Measurements from ENCODE around the gene MARVELD2.
"Not testable (repeated sequence)": the region's sequence is repeated elsewhere in the genome, so short reads cannot be mapped to it uniquely, and the experiment has no call there.

The MARVELD2 gene

DNA sequence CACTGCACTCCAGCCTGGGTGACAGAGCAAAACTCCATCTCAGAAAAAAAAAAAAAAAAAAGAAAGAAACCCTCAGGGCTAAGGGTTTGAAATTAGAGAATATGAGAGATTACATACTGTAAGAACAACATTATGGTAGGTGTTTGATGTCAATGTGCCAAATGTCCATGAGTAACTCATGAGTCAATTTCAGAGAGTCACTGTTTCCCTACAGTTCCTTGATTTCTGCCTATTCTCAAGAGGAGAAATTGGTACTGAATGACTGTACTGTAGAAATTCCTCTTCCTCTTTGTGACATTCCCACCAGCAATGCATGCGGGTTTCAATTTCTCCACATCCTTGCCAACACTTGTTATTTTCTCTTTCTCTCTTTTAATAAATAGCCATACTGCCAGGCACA, 35.2 kb downstream of the MARVELD2 start:
- DNase-seq (ENCODE audit: low read depth in 2 of 2): no peak

DNA sequence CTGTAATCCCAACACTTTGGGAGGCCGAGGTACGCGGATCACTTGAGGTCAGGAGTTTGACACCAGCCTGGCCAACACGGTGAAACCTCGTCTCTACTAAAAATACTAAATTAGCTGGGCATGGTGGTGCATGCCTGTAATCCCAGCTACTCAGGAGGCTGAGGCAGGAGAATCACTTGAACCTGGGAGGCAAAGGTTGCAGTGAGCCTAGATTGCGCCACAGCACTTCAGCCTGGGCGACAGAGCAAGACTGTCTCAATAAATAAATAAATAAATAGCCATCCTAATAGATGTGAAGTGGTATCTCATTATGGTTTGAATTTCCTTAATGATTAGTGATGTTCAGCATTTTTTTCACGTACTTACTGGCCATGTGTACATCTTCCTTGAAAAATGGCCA, 35.6 kb downstream of the MARVELD2 start:
- not testable (repeated sequence) for DNase-seq (ENCODE audit: low read depth in 2 of 2)

DNA sequence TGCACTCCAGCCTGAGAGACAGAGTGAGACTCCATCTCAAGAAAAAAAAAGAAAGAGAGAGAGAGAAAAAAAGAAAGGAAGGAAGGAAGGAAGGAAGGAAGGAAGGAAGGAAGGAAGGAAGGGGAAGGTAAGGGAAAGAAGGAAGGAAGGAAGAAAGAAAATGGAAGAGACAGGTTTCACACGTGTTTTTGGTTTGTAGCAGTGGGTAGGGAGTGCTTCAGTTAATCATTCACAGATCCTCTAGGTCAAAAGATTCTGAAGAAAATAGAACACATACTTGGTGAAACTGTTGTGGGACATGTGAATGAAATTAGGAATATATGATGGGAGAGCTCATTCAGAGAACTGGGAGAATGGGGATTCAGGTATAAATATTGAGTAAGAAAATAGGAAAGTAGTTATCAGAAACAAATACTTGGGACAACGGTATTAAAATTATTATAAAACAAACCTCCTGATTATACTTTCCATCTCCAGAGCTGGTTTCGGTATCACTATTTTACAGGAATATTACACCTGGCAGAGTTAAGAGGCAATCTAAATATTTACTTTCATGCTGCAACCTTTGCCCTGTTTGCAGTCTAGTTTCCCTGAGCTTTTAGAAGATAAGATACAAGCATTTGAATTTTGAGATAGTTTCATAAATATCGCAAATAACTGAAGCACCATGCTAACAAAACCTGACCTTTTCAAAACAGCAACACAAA, 37.2 kb downstream of the MARVELD2 start:
- DNase-seq (ENCODE audit: low read depth in 2 of 2): no peak

DNA sequence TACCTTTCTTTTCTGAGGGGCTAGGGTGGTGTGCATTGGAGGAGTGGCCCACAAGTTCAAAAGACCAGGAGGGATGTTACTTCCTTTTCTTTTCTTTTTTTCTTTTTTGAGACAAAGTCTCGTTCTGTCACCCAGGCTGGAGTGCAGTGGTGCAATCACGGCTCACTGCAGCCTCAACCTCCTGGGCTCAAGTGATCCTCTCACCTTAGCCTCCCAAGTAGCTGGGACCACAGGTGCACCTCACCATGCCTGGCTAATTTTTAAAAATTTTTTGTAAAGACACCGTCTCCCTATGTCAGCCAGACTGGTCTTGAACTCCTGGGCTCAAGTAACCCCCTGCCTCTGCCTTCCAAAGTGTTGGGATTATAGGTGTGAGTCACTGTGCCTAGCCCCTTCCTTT, 38.6 kb downstream of the MARVELD2 start:
- not testable (repeated sequence) for DNase-seq (ENCODE audit: low read depth in 2 of 2)

DNA sequence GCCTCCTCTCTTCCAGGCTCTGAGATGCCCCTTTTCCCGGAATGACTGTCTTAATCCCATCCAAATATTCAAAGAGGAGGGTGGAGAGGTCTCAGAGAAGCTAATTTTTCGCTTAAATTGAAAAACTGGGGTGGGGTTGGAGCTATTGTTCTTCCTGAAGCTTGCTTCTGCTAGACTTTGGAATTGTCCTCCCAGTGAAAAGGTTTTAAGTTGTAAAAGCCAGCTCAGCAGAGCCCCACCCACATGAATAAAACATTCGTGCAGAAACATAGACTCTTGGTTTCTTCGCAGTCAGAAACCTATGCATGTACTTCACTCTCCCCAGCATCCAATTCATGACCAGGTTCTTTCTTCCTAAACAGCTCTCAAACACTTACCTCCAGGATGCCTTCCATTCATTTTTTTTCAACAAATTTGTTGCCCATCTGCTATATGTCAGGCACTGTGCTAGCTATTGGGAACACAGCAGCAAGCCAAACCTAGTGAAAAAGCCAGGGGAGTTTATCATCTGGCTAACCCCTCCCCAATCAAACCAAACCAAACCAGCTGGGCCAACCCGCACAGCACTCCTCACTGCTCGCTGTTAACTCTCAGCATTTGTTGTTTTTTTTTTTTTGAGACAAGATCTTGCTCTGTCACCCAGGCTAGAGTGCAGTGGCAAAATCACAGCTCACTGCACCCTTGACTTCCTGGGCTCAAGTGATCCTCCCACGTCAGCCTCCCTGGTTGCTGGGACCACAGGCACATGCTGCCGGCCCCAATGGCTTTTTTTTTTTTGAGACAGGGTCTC, 39.7 kb downstream of the MARVELD2 start:
- DNase-seq (ENCODE audit: low read depth in 2 of 2): no peak

DNA sequence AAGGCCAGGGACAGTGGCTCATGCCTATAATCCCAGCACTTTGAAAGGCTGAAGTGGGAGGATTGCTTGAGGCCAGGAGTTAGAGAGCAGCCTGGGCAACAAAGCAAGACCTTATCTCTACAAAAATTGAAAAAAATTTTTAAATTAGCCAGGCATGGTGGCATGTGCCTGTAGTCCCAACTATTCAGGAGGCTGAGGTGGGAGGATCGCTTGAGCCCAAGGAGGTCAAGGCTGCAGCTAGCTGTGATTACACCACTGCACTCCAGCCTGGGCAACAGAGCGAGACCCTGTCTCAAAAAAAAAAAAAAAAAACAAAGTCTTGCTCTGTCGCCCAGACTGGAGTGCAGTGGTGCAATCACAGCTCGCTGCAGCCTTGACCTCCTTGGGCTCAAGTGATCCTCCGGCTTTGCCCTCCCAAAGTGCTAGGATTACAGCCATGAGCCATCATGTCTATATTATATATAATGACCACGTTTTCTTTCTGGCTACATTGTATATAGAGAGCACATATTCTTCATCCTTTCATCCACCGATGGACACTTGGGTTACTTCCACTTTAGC, 40.6 kb downstream of the MARVELD2 start:
- DNase-seq (ENCODE audit: low read depth in 2 of 2): not testable (repeated sequence)

DNA sequence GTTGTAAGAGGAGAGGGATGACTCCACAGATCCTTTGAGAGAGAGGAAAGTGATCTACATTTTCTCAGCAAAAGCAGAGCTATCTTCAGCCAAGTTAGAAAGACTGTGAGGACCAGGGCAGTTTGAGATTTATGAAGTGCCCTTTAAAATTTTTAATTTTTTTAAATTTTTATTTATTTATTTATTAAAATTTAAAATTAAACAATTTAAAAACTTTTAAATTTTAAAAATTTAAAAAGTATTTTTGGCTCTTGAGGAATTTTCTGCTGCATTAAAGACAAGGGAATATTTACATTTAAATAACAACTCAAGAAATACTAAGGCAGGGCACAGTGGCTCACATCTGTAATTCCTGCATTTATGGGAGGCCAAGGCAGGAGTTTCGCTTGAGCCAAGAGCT, 47.3 kb downstream of the MARVELD2 start:
- no peak for DNase-seq (ENCODE audit: low read depth in 2 of 2)

DNA sequence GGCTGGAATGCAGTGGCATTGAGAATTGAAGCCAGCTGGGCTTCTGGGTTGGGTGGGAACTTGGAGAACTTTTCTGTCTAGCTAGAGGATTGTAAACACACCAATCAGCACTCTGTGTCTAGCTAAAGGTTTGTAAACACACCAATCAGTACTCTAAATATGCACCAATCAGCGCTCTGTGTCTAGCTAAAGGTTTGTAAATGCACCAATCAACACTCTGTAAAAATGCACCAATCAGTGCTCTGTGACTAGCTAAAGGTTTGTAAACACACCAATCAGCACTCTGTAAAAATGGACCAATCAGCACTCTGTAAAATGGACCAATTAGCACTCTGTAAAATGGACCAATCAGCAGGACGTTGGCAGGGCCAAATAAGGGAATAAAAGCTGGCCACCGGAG, 51.5 kb downstream of the MARVELD2 start:
- DNase-seq (ENCODE audit: low read depth in 2 of 2): not testable (repeated sequence)

DNA sequence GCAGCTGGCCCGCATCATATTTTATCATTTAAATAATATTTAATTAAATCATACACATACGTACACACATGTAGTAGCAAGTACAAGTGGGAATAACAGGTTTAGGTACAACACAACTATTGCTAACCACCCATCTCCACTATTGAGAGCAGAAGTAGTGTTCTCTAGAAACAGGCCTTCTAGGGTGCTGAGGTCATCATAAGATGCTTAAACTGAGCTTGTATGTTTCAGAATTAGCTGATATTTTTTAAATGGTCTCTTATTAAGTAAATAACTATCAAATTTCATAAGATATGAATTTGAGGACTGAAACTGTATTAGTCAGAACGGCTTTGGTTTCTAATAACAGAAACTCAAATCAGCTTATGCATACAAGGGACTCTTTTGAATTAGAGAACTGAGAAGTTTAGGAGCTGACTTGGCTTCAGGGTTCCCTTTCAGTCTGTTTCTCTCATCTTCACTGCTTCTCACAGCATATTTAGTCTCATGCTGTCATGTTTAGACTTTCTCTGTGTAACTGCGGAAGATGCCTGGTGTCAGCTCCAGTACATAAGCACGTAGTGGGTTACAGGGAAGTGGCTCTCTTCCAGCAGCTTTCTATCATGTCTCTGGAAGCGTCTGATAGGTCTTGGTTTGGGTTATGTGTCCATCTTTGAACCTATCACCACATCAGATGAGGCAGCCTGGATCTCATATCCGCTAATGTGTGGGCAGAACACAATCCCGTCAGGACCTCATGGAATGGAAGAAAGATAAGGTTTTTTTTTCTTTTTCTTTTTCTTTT, 52.7 kb downstream of the MARVELD2 start:
- no peak for DNase-seq (ENCODE audit: low read depth in 2 of 2)

DNA sequence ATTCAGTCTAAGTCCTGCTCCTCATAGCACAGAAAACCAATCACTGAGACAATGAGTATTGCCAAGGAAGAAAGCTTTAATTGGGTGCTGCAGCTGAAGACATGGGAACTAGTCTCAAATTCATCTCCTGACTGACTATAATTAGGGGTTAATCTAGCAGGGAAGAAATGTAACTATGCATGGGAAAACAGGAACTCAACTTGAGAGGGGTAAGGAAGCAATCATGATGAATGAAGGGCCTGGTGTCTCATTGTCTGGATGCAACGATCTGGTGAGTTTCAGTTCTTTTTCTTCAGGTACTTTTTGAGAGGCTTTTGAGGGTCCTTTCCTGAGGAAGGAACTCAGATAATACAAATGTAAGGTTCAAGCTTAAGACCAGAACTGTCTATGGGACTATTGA, 53.7 kb downstream of the MARVELD2 start:
- no peak for DNase-seq (ENCODE audit: low read depth in 2 of 2)

DNA sequence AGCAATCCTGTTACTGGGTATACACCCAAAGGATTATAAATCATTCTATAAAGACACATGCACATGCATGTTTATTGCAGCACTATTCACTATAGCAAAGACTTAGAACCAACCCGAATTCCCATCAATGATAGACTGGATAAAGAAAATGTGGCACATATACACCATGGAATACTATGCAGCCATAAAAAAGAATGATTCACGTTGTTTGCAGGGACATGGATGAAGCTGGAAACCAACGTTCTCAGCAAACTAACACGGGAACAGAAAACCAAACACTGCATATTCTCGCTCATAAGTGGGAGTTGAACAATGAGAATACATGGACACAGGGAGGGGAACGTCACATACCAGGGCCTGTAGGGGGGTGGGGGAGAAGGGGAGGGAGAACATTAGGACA, 56.6 kb downstream of the MARVELD2 start:
- not testable (repeated sequence) for DNase-seq (ENCODE audit: low read depth in 2 of 2)

DNA sequence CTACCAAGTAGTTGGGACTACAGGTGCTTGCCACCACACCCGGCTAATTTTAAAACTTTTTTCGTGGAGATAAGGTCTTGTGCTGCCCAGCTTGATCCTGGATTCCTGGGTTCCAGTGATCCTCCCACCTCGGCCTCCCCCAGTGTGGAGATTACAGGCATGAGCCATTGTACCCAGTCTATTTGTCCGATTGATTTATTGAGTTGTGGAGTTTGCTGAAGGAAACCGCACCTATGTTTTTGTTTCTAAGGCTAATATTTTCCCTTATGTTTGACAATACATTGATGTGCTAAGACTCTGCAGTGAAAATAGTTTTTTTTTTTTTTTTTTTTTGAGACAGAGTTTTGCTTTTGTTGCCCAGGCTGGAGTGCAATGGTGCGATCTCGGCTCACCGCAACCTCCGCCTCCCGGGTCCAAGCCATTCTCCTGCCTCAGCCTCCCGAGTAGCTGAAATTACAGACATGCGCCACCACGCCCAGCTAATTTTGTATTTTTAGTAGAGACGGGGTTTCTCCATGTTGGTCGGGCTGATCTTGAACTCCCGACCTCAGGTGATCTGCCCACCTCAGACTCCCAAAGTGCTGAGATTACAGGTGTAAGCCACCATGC, 57.7 kb downstream of the MARVELD2 start:
- DNase-seq (ENCODE audit: low read depth in 2 of 2): not testable (repeated sequence)

DNA sequence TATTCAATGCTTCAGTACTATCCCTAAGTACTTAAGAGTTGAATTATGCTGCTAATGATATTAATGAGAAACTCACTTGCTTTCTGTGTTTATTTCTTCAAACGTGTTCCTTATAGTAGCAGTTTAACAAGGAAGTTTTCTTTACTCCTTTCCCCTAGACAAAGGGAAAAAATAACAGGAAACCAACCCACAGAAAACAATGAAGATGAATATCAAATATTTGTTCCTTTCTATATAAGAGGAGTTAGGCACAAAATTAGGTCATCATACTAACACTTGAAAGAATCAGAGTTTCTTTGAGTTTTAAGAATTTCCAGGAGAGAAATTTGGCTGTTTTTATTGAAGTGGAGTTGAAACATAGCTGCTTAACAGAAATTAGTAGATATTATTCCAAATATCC, 62.3 kb downstream of the MARVELD2 start:
- DNase-seq (ENCODE audit: low read depth in 2 of 2): no peak

DNA sequence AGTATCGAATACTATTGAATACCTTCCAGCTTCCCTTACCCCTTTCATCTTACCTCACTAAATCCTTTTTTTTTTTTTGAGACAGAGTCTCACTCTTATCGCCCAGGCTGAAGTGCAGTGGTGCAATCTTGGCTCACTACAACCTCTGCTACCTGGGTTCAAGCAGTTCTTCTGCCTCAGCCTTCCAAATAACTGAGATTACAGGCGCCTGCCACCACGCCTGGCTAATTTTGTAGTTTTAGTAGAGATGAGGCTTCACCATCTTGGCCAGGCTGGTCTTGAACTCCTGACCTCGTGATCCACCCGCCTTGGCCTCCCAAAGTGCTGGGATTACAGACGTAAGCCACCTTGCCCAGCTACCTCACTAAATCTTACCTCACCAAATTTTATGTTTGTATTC, 63.4 kb downstream of the MARVELD2 start:
- DNase-seq (ENCODE audit: low read depth in 2 of 2): not testable (repeated sequence)

DNA sequence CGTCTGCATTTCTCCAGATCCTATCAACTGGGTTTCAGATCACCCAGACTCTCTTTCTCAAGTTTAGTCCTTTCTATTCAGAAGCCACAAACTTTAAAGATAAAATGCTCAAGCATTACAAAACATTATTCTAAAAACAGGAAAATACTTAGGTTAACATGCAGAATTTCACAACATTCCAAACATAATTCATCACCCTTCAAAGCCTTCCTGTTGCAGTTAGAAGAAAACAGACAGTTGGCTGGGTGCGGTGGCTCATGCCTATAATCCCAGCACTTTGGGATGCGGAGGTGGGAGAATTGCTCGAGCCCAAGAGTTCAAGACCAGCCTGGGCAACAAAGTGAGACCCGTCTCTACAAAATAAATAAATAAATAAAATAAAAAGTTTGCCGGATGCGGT, 70.0 kb downstream of the MARVELD2 start:
- DNase-seq (ENCODE audit: low read depth in 2 of 2): no peak

DNA sequence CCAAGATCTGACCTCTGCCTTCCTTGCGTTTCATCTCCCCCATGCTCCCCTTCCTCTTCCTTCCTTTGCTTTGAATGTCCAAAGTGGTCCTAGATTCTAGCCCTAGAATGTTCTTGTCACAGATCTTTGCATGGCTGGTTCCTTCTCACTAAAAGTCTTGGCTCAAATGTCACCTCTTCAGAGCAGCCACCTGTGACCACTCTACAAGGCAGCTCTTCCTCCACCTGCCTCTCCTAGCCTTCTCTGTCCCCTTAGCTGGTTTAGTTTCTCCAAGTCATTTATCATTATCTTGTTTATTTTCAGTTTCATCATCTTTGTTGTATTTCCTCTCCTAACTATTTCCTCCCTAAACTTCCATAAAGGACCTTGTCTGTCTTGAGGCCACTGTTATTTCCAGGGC, 70.6 kb downstream of the MARVELD2 start:
- DNase-seq (ENCODE audit: low read depth in 2 of 2): no peak

DNA sequence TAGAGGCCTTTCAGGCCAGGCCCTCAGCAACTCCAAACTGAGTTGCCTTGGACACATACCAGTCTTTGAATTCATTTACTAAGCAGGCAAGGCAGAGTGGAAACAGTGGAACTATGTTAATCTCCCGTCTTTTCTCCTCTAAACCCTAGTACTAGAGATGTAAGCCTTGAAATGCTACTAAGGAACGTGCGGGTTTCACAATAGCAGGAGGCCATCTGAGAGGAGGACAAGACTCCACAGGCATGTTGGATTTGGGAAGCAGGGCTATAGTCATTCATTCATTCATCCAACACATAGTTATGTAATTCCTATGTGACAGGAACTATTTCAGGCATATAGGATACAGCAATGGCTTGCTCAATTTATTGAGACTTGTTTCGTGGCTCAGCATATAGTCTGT, 74.3 kb downstream of the MARVELD2 start:
- DNase-seq (ENCODE audit: low read depth in 2 of 2): no peak

DNA sequence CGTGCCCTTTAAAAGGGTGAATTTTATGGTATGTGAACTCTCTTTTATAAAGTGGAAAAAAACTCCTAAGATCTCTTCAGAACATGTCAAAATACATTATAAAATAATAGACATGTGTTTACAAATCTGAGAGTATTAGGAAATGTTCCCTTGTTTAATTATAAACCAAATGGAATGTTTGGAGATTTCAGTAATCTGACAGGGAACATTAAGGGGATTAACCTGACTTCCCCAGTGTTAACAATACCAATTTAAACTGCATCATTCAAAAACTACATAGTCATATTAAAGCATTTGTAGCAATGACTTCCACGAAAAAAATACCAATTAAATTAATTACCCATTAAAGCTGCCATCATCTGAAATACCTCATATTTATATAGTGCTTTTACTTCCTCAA, 76.1 kb downstream of the MARVELD2 start:
- no peak for DNase-seq (ENCODE audit: low read depth in 2 of 2)

DNA sequence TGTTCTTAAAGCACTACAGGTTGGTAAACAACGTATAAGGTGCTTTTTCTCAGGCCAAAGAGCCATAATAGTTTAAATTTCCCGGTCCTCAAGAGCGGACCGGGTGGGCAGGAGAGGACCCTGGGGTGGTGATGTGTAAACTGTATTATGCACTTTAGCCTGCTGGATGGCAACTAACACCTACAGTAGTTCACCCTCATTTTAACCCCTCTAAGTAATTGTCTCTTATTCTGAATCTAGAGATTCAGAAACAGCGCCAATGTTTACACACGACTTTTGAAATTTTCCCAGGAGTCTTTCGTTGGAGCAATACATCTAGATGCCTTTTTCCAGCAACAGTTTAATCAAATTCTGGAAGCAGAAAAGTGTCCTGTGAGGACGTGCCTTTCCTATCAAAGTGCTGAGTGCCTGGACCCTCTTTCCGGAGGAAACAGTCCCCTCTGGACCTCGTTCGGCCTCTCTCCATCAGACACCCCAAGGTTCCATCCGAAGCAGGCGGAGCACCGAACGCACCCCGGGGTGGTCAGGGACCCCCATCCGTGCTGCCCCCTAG, 77.0 kb downstream of the MARVELD2 start:
- no peak for DNase-seq (ENCODE audit: low read depth in 2 of 2)

DNA sequence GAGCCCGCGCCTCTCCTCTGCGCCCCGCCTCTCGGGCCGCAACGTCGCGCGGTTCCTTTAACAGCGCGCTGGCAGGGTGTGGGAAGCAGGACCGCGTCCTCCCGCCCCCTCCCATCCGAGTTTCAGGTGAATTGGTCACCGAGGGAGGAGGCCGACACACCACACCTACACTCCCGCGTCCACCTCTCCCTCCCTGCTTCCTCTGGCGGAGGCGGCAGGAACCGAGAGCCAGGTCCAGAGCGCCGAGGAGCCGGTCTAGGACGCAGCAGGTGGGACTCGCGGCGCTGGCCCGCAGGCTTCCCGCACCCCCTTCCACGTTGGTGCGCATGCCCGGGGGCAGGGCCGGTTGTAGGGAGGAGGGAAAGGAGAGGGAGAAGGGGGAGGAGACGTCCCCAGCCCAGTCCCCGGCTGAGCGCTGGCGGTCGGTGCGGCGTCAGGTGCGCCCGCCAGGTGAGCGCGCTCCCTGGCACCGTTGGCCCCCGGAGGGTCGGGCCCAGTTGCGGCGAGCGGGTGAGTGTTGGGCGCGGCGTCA, 77.5 kb downstream of the MARVELD2 start, which contains the start of gene OCLN:
Gene OCLN (plus strand): TSS at position 400 of the 532 bp plus-strand sequence. CDS start 11,455 bp downstream, outside the sequence.
- DNase-seq (ENCODE audit: low read depth in 2 of 2): no peak

DNA sequence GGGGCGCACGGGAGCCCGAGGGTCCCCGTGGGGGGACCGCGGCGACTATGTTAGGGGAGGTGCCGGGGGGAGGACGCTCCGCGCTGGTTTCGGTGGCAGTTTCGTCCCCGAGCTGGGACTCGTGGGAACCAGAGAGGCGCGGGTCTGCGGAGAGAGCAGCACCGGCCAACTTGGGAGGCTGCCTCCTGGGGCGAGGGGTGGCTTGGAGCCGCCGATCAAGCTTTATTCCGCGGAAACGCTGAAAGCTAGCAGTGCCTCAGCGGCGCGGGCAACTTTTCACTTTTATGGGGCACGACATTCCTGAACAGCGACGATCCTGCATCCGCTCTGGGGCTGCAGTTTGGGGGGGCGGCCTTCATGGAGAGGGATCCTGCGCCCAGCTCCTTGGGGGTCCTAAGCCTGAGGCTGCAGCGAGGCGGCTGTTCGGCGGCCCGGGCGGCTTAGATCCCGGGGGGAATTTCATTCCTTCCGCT, 78.0 kb downstream of the MARVELD2 start:
- no peak for DNase-seq (ENCODE audit: low read depth in 2 of 2)
